CD4-positive, alpha-beta T cell treated with Interleukin-12 subunit alpha and Interleukin-12 subunit beta, for 1 hour (primary cell): ENCODE results near the gene NOP16.
A peak's percentile ranks its signal among the peaks of the same experiment; 100 is the strongest.

Source experiments
- DNase-seq: peaks from one replicate; pipeline ENCODE4 v3.0.0-alpha.2; 2020

Gene NOP16, protein sequence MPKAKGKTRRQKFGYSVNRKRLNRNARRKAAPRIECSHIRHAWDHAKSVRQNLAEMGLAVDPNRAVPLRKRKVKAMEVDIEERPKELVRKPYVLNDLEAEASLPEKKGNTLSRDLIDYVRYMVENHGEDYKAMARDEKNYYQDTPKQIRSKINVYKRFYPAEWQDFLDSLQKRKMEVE

DNA sequence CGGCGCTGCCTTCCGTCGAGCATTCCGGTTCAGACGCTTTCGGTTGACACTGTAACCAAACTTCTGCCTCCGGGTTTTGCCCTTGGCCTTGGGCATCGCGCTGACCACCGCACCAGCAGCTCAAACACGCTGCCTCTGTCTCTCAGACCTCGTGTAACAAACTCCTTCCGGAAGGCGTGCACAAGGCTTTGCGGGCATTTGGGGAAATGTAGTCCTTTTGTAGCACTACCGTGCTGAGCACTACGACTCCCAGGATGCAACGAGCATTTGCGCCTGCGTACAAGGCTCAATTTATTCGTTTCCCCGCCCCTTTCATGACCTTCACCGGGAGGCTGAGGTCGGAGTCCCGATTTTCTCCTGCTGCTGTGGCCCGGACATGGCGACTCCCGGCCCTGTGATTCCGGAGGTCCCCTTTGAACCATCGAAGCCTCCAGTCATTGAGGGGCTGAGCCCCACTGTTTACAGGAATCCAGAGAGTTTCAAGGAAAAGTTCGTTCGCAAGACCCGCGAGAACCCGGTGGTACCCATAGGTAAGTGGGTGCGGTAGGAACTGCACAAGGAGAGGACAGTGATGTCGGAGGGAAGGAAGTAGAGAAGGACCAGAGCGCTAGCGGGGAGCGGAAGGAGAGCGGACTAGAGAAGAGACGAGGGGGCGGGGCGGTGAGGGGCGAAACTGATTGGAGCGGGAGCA, at the start of gene NOP16, which contains the start of gene HIGD2A:
Gene NOP16 (minus strand): TSS at position 155 of the 691 bp plus-strand sequence. CDS start 59 bp downstream, at position 96.
Gene HIGD2A (plus strand): TSS at position 308 of the 691 bp plus-strand sequence. CDS start 69 bp downstream, at position 377.
- DNase-seq, result peak; percentile 99

DNA sequence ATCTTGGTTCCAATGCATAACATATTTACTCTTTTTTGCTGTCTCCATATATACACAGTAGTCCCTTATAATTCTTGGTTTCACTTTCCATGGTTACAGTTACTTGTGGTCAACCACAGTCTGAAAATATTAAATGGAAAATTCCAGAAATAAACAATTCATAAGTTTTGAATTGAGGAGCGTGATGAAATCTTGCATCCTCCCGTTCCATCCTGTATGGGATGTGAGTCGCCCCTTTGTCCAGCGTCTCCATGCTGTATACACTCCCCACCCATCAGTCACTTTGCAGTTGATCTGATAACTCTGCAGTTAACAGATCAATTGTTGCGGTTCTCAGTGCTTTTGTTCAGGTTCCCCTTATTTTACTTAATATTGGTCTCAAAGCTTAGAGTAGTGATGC, 48.3 kb upstream of the NOP16 start:
- DNase-seq, result peak; percentile 7

DNA sequence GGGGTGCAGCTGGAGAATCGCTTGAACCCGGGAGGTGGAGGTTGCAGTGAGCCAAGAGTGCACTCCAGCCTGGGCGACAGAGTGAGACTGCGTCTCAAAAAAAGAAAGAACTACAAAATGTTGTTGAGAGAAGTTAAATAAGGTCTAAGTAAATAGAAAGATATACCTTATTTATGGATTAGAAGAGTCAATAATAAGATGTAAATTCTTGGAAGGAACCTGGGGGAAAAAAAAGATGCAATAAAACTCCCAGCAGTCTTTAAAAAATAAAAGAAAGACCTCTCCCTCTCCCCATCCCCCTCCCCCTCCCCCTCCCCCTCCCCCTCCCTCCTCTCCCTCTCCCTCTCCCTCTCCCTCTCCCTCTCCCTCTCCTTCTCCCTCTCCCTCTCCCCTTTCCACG, 44.3 kb upstream of the NOP16 start:
- DNase-seq, result no peak

DNA sequence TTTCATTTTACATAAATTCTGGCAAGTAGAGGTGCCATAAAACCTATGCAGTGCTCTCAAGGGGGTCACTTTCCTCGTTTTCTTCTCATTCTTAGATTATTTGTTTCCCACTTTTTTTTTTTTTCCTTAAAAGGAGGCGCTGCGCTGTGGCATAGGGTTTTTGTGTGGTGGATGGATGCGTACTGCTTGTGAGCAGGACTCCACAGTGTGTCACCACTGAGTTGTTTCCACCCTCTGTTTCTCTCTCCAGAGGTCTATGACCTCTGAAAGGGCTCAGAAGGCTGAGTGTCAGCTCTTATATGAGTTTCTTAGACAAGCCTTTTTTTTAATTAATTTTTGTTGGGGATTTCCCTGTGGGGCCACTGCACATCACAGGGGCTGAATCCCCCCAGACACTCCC, 41.6 kb upstream of the NOP16 start:
- no peak for DNase-seq

DNA sequence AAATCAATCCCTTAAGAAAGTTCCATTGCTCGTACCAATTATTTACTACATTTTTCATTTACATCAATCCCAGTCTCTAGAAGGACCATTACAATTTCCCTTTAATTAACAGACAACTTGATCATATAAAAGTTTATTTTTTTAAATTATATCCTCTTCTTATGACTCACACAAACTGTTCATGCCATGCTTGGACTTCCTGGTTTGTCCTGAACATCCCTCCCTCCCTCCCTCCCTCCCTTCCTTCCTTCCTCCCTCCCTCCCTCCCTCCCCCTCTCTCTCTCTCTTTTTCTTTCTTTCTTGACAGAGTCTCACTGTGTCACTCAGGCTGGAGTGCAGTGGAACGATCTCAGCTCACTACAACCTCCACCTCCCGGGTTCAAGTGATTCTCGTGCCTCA, 39.6 kb upstream of the NOP16 start:
- no peak for DNase-seq

DNA sequence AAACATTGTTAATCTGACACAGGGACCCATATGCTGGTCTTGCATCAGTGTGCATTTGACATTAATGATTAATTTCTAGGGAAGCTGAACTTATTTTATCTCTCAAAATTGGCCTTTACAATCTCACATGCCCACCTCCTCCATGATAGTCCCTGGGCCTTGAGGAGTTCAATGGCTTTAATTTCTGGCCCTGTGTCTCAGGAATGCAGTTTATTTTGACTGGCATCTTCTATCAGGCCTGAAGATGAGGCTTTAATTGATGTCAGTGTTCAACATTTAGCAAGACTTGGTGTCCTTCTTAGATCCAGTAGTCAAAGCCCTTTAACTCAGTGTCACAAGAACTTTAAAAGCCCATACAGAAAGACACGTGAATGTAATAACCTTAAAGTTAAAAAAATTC, 38.5 kb upstream of the NOP16 start:
- no peak for DNase-seq

DNA sequence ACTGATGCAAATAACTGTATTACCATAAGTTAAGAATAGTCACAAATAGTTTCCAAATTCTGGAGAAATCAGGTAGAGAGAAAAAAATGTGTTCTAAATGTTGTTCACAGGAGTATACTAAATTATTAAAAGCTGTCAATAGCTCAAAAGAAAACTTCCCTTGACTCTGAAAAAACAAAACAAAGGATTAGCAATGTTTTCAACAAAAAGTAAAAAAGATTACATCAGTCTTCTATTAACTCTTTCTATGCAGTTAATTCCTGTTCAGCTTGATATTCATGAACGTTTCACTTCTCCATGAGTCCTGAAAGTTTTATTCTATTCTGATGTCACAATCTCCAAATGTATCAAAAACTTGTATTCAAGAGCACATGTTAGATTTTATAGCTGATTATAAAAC, 37.4 kb upstream of the NOP16 start:
- DNase-seq, result no peak

DNA sequence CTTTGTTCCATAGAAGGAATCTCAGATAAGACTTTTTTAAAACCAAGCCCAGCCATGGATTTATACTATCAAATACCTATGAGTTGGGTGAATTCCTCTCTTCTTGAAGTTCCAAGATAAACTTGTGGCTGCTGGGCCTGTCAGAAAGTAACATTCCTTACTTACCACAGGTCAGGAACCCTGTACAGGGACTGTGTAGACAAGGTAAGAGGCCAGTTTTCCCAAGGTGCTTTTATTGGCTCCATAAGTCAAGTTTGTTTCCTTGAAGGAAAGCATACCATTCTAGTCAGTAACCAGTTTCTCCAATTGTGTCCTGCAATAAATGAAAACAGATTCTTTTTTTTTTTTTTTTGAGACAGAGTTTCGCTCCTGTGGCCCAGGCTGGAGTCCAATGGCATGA, 36.7 kb upstream of the NOP16 start:
- no peak for DNase-seq

DNA sequence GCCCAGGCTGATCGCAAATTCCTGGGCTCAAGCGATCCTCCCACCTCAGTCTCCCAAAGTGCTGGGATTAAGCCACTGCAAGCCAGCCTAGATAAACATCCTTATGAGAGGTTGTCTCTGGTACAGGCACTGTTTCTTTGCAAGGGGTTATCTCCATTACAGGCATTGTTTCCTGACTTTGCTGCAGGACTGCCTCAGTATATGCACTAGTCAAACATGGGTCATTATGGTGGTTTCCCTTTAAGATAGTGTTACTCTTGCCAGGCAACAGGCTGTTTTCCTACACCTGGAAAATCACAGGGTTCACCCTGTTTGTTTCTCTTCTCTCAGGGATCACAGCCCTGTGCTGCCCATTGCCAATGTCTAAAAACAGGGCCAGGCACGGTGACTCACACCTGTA, 35.8 kb upstream of the NOP16 start:
- no peak for DNase-seq

DNA sequence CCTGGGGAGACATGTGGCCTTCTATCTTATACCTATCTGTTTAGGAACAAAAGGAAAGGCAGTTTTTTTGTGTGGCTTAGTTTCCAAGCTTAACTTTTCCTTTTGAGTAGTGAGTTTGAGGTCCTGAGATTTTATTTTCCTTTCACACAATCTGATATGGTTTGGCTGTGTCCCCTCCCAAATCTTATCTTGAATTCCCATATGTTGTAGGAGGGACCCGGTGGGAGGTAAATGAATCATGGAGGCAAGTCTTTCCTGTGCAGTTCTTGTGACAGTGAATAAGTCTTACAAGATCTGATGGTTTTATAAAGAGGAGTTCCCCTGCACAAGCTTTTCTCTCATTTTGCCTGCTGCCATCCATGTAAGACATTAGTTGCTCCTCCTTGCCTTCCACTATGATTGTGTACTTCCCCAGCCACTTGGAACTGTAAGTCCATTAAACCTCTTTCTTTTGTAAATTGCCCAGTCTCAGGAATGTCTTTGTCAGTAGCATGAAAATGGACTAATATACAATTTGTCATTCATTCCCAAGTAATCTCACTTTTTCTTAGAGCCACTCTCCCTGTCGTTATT, 32.7 kb upstream of the NOP16 start:
- DNase-seq, result no peak

DNA sequence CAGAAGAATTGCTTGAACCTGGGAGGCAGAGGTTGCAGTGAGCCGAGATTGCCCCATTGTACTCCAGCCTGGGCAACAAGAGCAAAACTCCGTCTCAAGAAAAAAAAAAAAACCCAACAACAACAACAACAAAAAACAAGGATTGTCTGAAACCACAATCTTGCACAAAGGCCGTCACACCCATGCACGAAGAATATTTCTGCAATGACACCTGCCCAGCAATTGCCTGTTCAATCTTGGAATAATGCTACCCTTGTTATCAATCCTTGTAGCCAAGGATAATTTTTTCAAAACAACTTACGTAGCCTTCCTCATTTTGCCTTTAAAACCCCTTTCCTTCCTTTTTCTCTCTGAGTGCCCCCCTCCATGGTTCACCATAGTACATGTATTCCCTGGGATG, 31.7 kb upstream of the NOP16 start:
- no peak for DNase-seq

DNA sequence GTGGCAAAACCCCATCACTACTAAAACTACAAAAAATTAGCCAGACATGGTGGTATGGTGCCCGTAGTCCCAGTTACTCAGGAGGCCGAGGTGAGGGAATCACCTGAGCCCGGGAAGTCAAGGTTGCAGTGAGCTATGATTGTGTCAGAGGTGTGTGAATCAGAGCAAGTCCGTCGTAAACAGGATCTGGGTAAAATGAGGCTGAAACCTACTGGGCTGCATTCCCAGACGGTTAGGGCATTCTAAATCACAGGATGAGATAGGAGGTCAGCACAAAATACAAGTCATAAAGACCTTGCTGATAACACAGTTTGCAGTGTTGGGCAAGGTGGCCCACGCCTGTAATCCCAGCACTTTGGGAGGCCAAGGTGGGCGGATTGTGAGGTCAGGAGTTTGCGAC, 29.9 kb upstream of the NOP16 start:
- no peak for DNase-seq

DNA sequence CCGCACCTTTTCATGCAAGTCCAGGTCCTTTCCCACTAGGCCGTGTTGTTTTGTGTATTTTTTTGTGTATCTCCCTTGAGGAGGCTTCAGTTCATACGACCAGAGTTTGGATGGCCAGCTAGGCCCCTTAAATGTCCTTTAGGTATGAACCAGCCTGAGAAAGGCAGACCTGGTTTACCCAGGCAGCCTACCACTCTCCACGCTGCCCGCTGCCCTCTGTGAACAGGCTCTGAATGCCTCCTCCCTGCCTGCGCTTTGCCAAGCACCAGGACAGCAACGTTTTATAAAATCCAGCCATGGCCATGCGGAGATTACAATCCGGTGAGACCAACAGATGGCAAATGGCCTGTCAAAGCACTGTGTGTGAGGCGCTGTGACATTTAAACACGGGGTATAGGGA, 28.6 kb upstream of the NOP16 start:
- no peak for DNase-seq

DNA sequence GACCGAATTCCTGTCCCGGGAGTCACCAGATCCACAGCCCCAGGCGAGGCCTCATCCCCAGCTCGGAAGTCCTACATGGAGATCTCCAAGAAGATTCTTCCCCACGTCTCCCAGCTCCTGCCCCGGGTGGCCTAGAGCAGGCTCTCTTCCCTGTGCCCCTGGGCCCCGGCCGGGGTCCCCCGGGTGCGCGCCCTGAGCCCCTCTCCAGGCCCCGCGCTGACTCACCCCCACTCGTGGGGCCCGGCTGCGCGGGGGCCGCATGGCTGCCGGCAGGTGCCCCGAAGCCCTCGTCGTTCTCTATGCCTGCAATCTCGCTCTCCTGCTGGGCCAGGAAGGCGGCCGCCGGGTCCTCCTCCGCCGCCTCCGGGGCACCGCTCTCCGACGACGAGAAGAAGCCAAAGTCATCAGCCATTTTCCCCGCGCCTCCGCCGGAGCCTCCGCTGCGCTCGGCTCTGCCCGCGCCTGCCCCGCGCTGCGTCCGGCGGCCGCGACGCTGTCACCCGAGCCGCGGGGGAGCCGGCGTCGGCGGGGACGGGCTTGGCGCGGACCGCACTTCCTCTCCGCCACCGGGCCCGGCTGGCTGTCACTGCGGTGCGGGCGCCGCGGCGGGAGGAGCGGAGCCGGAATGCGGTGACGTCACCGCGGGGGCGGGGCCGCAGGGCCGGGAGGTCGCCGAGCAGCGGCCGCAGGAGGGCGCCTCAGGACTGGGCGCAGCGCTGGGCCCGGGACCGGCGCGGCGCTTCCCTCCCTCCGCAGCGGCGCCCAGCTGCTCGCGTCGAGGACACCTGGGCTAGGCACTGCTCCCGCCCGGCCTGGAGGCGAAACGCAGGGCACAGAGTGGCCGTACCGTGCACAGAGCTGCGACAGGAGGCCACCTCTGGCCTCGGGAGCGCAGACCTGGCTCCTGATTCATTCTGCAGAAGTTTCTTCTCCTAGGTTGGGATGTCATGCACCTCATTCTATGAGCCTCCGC, 27.8 kb upstream of the NOP16 start, which contains the start of gene CLTB:
Gene CLTB (minus strand): TSS at position 588 of the 973 bp plus-strand sequence. CDS start 176 bp downstream, at position 412.
- DNase-seq, result peak; percentile 94

DNA sequence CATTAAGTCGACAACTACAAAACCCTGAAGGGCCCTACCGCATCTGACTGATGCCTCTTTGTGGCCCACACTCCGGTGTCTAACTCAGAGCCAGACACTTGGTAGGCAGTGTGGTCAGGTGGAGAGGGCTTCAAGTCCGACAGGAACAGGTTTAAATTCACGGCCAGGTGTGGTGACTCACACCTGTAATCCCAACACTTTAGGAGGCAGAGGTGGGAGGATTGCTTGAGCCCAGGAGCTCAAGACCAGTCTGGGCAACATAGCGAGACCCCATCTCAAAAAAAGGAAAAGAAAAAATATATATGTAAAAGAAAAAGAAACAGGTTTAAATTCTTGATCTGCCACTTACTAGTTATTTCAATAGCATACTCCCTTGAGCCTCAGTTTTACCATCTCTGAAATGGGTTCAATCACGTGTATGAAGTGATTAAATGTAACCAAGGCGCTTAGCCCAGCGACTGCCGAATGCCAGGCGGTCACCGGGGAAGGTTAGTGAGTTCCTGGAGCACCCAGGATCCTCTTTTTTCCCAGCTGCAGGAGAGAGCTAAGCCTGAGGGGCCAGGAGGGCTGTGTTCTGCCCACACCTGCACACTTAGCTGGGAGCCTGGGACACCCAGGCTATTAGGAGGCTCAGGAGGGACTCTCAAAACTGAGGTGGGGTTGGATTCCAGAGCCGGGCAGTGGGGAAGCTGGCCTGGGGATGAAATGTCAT, 27.0 kb upstream of the NOP16 start:
- peak; percentile 8 for DNase-seq

DNA sequence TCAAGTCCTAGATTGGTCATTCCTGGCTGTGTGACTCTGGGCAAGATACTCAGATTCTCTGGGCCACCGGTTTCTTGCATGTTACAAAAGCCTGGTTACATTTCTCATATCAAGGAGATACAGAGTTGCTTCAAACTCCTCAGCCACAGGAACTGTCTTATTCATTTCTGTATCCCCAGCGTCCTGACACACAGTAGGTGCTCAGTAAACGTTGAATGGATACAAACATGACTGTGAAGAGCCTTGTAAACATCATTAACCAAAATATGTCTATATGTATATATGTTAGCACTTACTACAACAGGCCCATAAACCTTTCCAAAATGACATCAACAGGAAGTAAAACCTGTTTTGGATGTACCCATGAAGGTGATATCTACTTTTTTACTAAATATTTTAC, 26.3 kb upstream of the NOP16 start:
- no peak for DNase-seq

DNA sequence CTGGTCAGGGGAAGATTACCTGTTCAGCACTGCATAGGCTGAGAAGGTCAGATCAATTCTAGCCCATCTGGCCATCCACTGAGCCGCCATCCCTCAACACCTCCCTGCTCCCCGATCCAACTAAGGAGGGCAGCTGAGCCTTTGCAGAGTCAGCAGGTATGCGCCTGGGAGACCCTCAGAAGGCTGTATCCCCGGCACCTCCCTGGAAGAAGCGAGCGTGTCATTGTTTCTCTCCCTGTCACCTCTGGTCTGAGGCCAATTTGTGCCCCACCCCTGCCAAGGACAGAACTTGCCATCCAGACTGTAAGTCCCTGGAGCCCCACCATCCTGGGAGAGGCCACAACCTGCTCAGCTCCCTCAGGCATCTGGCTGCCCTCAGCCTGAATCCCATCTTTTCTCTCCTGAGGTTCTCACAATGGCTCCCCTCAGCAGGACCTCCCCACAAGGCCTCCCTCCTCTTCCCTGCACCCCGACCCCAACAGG, 25.4 kb upstream of the NOP16 start:
- DNase-seq, result no peak

DNA sequence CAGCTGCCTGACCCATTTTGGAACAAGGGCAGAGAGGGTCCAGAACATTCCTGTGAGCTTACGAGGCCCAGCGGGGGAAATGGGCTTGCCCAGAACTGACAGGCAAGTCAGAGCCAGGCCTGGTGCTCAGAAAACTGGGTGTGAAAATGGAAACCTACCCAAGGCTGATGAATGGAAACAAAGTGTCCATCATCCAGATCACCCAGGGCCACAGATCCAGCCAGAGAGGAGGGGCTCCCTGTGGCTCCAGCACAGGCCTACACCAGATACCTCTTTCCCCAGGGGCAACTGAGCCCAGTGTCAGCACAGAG, 24.8 kb upstream of the NOP16 start:
- no peak for DNase-seq

DNA sequence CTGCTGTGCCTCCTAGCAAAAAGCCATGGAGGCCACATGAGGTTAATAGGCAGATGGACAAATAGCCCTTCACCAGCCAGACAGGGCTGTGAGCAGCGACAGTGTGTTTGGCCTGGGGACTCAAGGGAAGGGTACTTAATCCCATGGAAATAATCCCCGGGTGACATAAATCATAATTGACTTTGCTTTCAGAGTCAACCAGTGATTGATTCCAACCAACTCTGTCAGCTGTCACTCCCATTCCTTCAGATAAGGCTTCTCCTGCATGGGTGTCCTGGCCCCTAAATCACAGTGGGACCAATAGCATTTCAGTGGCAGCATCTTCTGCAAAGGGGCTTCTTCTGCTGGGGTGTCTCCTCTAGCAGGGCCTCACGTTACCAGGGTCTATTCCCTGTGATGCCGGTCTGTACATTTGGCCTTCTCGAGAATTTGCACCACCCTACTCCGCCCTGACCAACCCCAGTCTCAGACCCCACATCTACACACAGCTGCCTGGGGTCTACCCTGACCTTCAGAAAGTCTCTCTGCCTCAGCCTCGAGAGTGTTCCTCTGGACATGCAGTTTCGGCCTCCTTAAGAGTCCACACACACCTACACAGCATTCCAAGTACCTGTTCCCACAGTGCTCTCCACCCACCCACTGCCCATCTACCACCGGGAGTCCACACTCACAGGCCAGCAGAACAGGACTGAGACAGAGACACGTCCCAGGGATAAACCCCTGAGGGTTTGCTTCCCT, 24.3 kb upstream of the NOP16 start:
- no peak for DNase-seq

DNA sequence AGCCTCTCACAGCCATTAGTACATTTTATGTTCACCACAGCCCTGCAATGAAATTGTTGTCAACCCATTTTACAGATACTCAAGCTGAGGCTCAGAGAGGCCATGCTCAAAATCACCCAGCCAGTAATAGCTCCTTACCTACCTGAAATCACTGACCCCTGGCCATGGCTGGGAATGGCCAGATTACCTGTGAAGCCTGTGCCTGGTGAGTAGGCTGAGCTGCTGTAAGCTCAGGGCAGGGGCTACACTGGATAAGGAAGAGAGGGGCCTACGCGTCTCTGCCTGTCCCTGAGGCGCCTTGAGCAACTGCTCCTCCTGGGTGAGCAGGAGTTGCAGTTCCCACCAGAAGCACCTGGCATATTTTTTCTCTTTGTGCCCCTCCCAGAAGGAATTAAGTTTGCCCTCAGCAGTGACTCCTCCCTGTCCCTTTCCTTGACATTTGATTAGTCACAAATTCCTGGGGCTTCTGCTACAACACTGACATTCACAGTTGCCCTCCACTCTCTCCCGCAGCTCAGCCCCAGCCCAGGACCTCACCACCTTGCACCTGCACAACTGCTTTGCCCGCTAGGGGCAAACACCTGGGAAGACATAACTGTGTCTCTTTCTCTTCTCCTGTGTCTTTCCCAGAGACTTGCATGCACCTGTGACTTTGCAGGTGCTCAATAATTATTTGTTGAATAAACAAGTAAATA, 22.2 kb upstream of the NOP16 start:
- DNase-seq, result no peak

DNA sequence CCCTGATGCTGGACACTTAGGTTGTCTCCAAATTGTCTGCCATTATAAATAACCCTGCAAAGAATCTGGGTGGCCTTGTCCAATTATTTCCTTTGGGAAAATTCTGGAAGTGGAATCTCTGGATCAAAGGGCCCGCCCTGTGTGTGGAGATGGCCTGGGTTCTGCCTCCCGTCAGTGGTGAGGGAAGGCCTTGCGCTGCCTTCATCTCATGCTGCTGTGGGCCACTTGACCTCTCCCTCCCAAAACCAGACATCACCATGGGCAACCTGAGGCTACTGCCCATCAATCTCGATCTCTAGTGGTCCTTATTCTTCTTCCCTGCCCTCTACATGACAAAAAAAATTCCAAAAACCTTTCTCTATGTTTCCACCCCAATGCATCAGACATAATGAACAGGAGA, 21.4 kb upstream of the NOP16 start:
- no peak for DNase-seq
